Spleen (tissue), 11 donors: ENCODE data around the gene KIF25. TPM values are rescaled to one million over a fixed set of nuclear protein-coding genes. Genes with fewer than 3 reads are reported as not detected.

ENCODE experiments used
- DNase-seq: peaks from one replicate; pipeline ENCODE4 v3.0.0-alpha.2; 2020
- H3K27ac ChIP-seq, 8 donors: fragments of 200-600 bp; sonication (generic) in 7 of 8; 1 replicate in 4 of 8; 2 replicates in 4 of 8; pipeline versions ENCODE4 v1.5.0 to v1.8.0; 2016 to 2021; ENCODE audit warnings: inconsistent platforms in 4 of 8, mild to moderate bottlenecking in 4 of 8, moderate library complexity in 1 of 8
- H3K27me3 ChIP-seq, 7 donors: fragments of 200-600 bp; sonication (generic) in 6 of 7; replicated peaks in 1 of 7; 1 replicate in 4 of 7; 2 replicates in 3 of 7; pipeline versions ENCODE4 v1.5.0 to v1.8.0; 2016 to 2021; ENCODE audit warnings: inconsistent platforms in 3 of 7, mild to moderate bottlenecking in 1 of 7
- H3K36me3 ChIP-seq, 6 donors: fragments of 200-600 bp; sonication (generic) in 5 of 6; 1 replicate in 4 of 6; 2 replicates in 2 of 6; pipeline versions ENCODE4 v1.5.0 to v1.8.0; 2016 to 2021; ENCODE audit warnings: inconsistent platforms in 2 of 6
- H3K4me1 ChIP-seq, 6 donors: fragments of 200-600 bp; sonication (generic) in 5 of 6; 1 replicate in 3 of 6; 2 replicates in 3 of 6; pipeline versions ENCODE4 v1.5.0 to v1.8.0; 2016 to 2021; ENCODE audit warnings: inconsistent platforms in 3 of 6
- H3K4me3 ChIP-seq, 8 donors: fragments of 200-600 bp; sonication (generic) in 7 of 8; 1 replicate in 4 of 8; 2 replicates in 4 of 8; pipeline versions ENCODE4 v1.5.0 to v1.8.0; 2016 to 2021; ENCODE audit warnings: inconsistent platforms in 4 of 8, mild to moderate bottlenecking in 4 of 8, moderate library complexity in 2 of 8
- H3K9me3 ChIP-seq, 8 donors: fragments of 200-600 bp; sonication (generic) in 7 of 8; 1 replicate in 4 of 8; 2 replicates in 4 of 8; pipeline versions ENCODE4 v1.5.0 to v1.8.0; 2016 to 2021; ENCODE audit warnings: inconsistent platforms in 4 of 8
- POLR2A ChIP-seq, 3 donors: fragments of 450-650 bp; IDR thresholded peaks; one replicate each; pipeline ENCODE4 v1.5.1; 2017; ENCODE audit warnings: antibody characterized with exemption in 3 of 3, mild to moderate bottlenecking in 1 of 3
- POLR2AphosphoS5 ChIP-seq, 3 donors: sonication (generic); formaldehyde crosslinking; IDR thresholded peaks; one replicate each; pipeline ENCODE4 v1.5.1; 2017; ENCODE audit warnings: antibody characterized with exemption in 3 of 3
- whole genome bisulfite sequencing, 5 donors: extraction: QIAGEN DNeasy Blood & Tissue Kit in 3 of 5; methylation state at CpG; one replicate each; pipeline versions ENCODE4 v1.1.5 to v1.1.7; 2013 to 2018; 5-methylcytosine and 5-hydroxymethylcytosine counted together
- intact Hi-C: fragments of 100-400 bp; cut with DNase I; formaldehyde crosslinking; loops from one replicate; pipeline ENCODE4 v1.15.0; 2023; ENCODE audit warnings: low total_unique reads
- polyA plus RNA-seq, 3 donors: library from polyadenylated mRNA; stranded (reverse); fragments of 200-250 nt; gene quantifications; one replicate each; pipeline ENCODE4 v1.2.1, GENCODE V29; 2013
- total RNA-seq, 7 donors: library from RNA; depleted of rRNA in 3 of 7; stranded (reverse); fragments of >200 nt in 3 of 7; fragmentation: NEBNext Ultra II Directional in 4 of 7; extraction: Animal tissue kit (Norgen Biotek cat#: 25700) in 4 of 7; gene quantifications; one replicate each; pipeline versions ENCODE4 v1.1.0 to v1.2.1, GENCODE V29; 2016 to 2021
- TF ChIP-seq, protein P1 (sequence below), 11 experiments: fragments of 200-600 bp in 7 of 11; fragments of 450-650 bp in 4 of 11; sonication (generic) in 4 of 11; IDR thresholded peaks in 8 of 11; conservative IDR thresholded peaks in 3 of 11; 1 replicate in 7 of 11; 2 replicates in 4 of 11; pipeline versions ENCODE4 v1.4.0 to v1.8.0; 2016 to 2021; ENCODE audit warnings: antibody characterized with exemption in 11 of 11, inconsistent platforms in 4 of 11, mild to moderate bottlenecking in 1 of 11
- donor health status: healthy with polysubstance abuse.
- donor health status: DM: no; HTN: no; CAD: no; lungs with moderate emphysema.
- donor health status: DM: no; HTN: no; CAD: no.
- donor health status: Bipolar disorder and iron deficiency.
- donor health status: healthy.
- donor health status: DM: no; HTN: no; CAD: no.
- donor health status: DM: yes; HTN: yes; CAD: no.

KIF25 gene
- total and polyA plus RNA-seq, 10 donors = 0.32 to 1.7 (median 0.49) TPM; not detected in 3

DNA sequence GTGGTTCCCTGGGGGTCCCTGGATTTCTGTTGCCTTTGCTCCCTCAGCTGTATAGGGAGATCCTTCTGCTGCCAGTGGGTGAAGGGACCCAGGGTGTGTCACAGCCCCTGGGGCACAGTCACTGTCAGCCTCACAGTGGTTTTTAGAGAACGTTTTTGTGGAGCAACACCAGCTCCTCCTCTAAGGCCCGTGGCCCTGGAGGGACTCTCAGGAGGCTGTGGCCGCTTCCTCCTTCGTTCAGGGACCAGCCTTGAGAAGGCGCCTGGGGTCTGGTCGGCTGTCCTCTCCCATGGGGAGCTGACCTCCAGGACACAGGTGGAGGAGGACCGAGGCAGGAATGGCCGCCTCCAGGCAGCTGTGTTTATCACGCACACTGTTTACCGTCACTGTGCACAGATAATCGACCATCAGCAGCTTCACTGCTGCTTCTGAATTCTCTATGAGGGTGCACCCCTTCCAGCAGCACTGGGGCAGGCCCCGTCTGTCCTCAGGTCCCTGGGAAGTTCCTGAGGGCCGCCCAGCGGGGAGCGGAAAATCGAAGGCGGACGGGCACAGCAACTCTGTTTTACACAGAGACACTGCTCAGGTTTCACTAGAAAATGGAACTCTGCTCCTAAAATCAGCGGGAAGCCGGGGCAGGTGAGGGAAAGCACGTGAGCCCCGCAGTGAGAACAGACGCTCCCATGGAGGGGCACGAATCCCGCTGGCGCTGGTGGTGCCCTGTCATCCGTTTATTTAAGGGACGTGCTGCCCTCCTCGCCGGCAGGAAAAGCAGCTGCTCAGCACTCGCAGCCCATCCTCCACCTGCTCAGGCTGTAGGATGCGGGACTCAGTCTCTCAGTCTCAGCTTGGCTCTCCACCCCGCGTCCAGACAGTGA is 92.0 kb downstream of the KIF25 start:
- Histone ChIP-seq H3K9me3 (peaks cover 0 to 12% (median 9%) of the 10 kb centered on the region in 8 donors), H3K27me3 (no peaks in the 10 kb centered on the region), H3K4me1 (peaks cover 0 to 10% (median 2%) of the 10 kb centered on the region in 6 donors), H3K27ac (peak overlapping the region in 3 of 8 donors; percentile 22 to 46 (median 27)), H3K36me3 (no peaks in the 10 kb centered on the region), H3K4me3 (no peak overlapping the region)
- DNase-seq = peak; percentile 72
- 75 to 86% (median 84%) methylated on average over 32 to 34 of the region's 34 CpGs for WGBS, 5 donors
- intact Hi-C loops = no loop called here
- TF ChIP-seq POLR2AphosphoS5 (IDR thresholded peaks at IDR 0.05) = no peak
- no peak for TF ChIP-seq POLR2A (IDR thresholded peaks at IDR 0.05)
- TF ChIP-seq, protein P1, sequence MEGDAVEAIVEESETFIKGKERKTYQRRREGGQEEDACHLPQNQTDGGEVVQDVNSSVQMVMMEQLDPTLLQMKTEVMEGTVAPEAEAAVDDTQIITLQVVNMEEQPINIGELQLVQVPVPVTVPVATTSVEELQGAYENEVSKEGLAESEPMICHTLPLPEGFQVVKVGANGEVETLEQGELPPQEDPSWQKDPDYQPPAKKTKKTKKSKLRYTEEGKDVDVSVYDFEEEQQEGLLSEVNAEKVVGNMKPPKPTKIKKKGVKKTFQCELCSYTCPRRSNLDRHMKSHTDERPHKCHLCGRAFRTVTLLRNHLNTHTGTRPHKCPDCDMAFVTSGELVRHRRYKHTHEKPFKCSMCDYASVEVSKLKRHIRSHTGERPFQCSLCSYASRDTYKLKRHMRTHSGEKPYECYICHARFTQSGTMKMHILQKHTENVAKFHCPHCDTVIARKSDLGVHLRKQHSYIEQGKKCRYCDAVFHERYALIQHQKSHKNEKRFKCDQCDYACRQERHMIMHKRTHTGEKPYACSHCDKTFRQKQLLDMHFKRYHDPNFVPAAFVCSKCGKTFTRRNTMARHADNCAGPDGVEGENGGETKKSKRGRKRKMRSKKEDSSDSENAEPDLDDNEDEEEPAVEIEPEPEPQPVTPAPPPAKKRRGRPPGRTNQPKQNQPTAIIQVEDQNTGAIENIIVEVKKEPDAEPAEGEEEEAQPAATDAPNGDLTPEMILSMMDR (IDR thresholded peaks at IDR 0.05 in 8 of 11, conservative IDR thresholded peaks at IDR 0.05 in 3 of 11) = no peak

DNA sequence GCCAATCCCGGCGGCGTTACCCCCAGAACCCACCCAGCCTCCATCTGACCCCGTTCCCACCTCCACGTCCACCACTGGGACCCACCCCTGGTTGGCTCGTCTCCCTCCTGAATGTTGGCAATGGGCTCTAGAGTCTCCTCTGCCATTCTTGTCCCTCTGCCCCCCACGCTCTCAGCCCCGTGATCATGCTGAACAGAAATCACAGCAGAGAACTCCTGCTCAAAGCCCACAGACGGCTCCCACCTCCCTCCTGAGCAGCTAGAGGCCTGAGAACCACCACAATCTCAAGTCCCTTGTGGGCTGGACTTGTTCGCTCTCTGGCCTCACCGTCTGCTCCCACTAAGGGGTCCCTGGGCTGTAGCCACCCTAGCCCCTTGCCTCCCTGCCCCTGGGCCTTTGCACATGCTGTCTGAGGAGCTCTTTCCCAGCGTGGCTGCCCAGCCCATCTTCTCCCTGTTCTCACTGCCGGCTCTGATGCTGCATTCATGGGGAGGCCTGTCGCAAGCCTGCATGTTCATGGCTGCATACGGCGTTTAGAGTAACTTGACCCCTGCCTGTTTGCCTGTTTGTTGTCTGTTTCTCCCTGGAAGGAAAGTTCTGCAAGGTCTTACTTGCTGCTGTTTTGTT is 92.7 kb downstream of the KIF25 start:
- TF ChIP-seq POLR2AphosphoS5 (IDR thresholded peaks at IDR 0.05) = no peak
- TF ChIP-seq, protein P1 (IDR thresholded peaks at IDR 0.05 in 8 of 11, conservative IDR thresholded peaks at IDR 0.05 in 3 of 11) = no peak
- TF ChIP-seq POLR2A (IDR thresholded peaks at IDR 0.05) = no peak
- no peaks in the 10 kb centered on the region for H3K36me3 ChIP-seq
- peaks cover 0 to 12% (median 9%) of the 10 kb centered on the region in 8 donors for H3K9me3 ChIP-seq
- H3K27me3 ChIP-seq = no peaks in the 10 kb centered on the region
- intact Hi-C loops = no loop called here
- no peak overlapping the region for H3K4me3 ChIP-seq
- peaks cover 0 to 10% (median 2%) of the 10 kb centered on the region in 6 donors for H3K4me1 ChIP-seq
- H3K27ac ChIP-seq = no peak overlapping the region
- WGBS, 5 donors = 73 to 90% (median 86%) methylated on average over 16 of the region's 16 CpGs
- peak; percentile 64 for DNase-seq

DNA sequence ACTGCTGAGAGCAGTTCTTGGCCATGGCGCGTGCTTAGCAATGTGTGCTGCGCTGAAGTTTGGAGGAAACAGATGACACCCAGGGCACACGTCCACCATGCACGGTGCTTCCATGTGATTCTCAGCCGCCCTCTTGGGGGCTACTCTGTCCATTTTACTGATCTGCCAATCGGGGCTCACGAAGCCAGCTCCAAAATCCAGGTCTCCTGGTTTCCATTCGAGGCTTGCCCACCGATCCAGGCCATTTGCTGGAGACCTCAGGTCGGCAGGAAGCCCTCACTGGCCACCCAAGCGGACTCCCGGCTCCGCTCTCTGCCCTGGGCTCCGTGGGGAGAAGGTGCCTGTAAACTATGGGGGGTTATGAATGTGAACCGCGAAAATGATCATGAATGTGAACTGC is 93.2 kb downstream of the KIF25 start:
- Histone ChIP-seq H3K36me3 (no peaks in the 10 kb centered on the region), H3K9me3 (peaks cover 0 to 12% (median 9%) of the 10 kb centered on the region in 8 donors), H3K4me3 (no peak overlapping the region), H3K27me3 (no peaks in the 10 kb centered on the region), H3K27ac (no peak overlapping the region), H3K4me1 (peaks cover 0 to 10% (median 2%) of the 10 kb centered on the region in 6 donors)
- WGBS, 5 donors = 79 to 84% (median 83%) methylated on average over 17 of the region's 17 CpGs
- intact Hi-C loops = no loop called here
- TF ChIP-seq, protein P1 (IDR thresholded peaks at IDR 0.05 in 8 of 11, conservative IDR thresholded peaks at IDR 0.05 in 3 of 11) = no peak
- peak; percentile 54 for DNase-seq
